Transverse colon (tissue), 4 donors: ENCODE data around the gene LIMCH1. TPM values are rescaled to one million over a fixed set of nuclear protein-coding genes. Genes with fewer than 3 reads are reported as not detected.

Source experiments
- DNase-seq: peaks from one replicate; pipeline ENCODE4 v3.0.0-alpha.2; 2019
- H3K27ac ChIP-seq, 4 donors: fragments of 200-600 bp; sonication (generic); 2 replicates each; pipeline ENCODE4 v1.5.1; 2016 to 2018; ENCODE audit warnings: inconsistent platforms in 4 of 4
- H3K27me3 ChIP-seq: fragments of 200-600 bp; sonication (generic); 2 replicates; pipeline ENCODE4 v1.5.1; 2017; ENCODE audit warnings: inconsistent platforms
- H3K36me3 ChIP-seq, 4 donors: fragments of 200-600 bp; sonication (generic); 2 replicates each; pipeline ENCODE4 v1.5.1; 2017 to 2019; ENCODE audit warnings: inconsistent platforms in 4 of 4
- H3K4me1 ChIP-seq, 4 donors: fragments of 200-600 bp; sonication (generic); 2 replicates each; pipeline ENCODE4 v1.5.1; 2017 to 2020; ENCODE audit warnings: inconsistent platforms in 4 of 4
- H3K4me3 ChIP-seq, 4 donors: fragments of 200-600 bp; sonication (generic); 1 replicate in 1 of 4; 2 replicates in 3 of 4; pipeline versions ENCODE4 v1.5.1 to v1.6.1; 2017 to 2019; ENCODE audit warnings: inconsistent platforms in 4 of 4
- H3K9me3 ChIP-seq, 2 donors: fragments of 200-600 bp; sonication (generic); 2 replicates each; pipeline ENCODE4 v1.5.1; 2017 to 2019; ENCODE audit warnings: inconsistent platforms in 2 of 2
- CTCF ChIP-seq, 5 experiments: fragments of 200-600 bp in 3 of 5; fragments of 450-650 bp in 2 of 5; sonication (generic) in 3 of 5; IDR thresholded peaks; 1 replicate in 2 of 5; 2 replicates in 3 of 5; pipeline ENCODE4 v1.5.1; 2016 to 2017; ENCODE audit warnings: antibody characterized with exemption in 5 of 5, inconsistent platforms in 3 of 5, mild to moderate bottlenecking in 2 of 5, moderate library complexity in 1 of 5
- EP300 ChIP-seq: sonication (generic); formaldehyde crosslinking; IDR thresholded peaks from one replicate; pipeline ENCODE4 v1.6.1; 2017; ENCODE audit warnings: antibody characterized with exemption, low read depth
- POLR2A ChIP-seq: fragments of 450-650 bp; IDR thresholded peaks from one replicate; pipeline ENCODE4 v1.6.1; 2016; ENCODE audit warnings: antibody characterized with exemption, mild to moderate bottlenecking, moderate library complexity
- POLR2AphosphoS5 ChIP-seq, 3 donors: sonication (generic); formaldehyde crosslinking; IDR thresholded peaks; one replicate each; pipeline ENCODE4 v1.6.1; 2016; ENCODE audit warnings: antibody characterized with exemption in 3 of 3
- WGBS, 2 donors: methylation state at CpG; one replicate each; pipeline ENCODE4 v1.1.5; 2018; ENCODE audit warnings: low coverage in 1 of 2; 5-methylcytosine and 5-hydroxymethylcytosine counted together
- in situ Hi-C, 4 donors: fragments of 200-750 bp; cut with MboI; loops; one replicate each; pipeline versions ENCODE4 v1.15.0 to v1.15.1; 2017; ENCODE audit warnings: low sequenced_read_pairs in 3 of 4, low pct_ligation_motif_present in 1 of 4, low pct_unique_long_range_greater_than_20kb in 1 of 4
- intact Hi-C: fragments of 100-400 bp; cut with DNase I; formaldehyde crosslinking; loops from one replicate; pipeline ENCODE4 v1.15.1; 2023; ENCODE audit warnings: low total_unique reads
- total RNA-seq, 4 donors: library from RNA; depleted of rRNA; stranded (reverse); fragments of >200 nt; gene quantifications; one replicate each; pipeline ENCODE4 v1.1.0, GENCODE V29; 2016

LIMCH1 gene
- total RNA-seq, 4 donors from 2014 or later, result 5.5 to 18.5 (median 9.7) TPM

DNA sequence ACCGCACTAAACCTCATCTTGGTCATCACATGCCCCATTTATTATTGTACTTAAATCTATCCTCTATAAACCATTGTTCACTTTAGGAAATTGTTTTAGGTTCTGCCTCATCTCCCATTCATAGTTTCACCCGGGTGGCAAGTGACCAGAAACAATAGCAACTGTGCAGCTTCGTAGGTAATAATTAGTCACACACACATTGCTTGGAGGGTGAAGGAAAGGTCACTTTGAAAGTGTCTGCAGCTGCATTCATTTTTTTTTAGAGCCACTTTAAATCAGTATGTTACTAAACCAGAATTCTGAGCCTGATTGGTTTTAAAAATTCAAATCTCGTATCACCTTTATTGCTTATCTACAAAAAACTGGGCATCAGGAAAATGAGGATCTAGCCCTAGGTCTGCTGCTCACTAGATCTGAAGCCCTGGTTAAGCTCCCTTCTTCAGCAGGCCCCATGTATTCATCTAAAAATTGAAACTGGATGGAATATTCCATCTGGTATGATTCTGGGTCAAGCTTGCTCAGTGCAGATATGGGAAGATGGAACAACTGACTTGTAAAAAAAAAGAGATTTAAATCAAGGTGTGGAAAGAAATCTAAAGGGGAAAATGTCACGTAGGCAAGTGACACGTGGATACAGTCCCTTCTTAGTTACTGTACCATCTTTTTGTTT is 62.4 kb downstream of the LIMCH1 start:
- H3K36me3 ChIP-seq, result no peaks in the 10 kb centered on the region
- in situ Hi-C loops (no loop called here), intact Hi-C loops (no loop called here)
- H3K27ac ChIP-seq, result no peak overlapping the region
- no peak overlapping the region for H3K4me3 ChIP-seq
- WGBS, 2 donors, result 70 to 80% methylated on average over 5 to 6 of the region's 6 CpGs
- no peaks in the 10 kb centered on the region for H3K27me3 ChIP-seq
- DNase-seq, result no peak
- TF ChIP-seq CTCF (IDR thresholded peaks at IDR 0.05) (no peak), POLR2A (no peak), POLR2AphosphoS5 (IDR thresholded peaks at IDR 0.05) (no peak), EP300 (no peak)
- H3K9me3 ChIP-seq, result no peaks in the 10 kb centered on the region
- no peaks in the 10 kb centered on the region for H3K4me1 ChIP-seq

GRCh38 chr4:41601025-41601424 is 63.1 kb downstream of the LIMCH1 start:
- no peak for DNase-seq
- WGBS, 2 donors, result 25 to 52% methylated on average over 1 of the region's 1 CpG
- H3K4me3 ChIP-seq, result no peak overlapping the region
- intact Hi-C loops (no loop called here), in situ Hi-C loops (no loop called here)
- H3K27me3 ChIP-seq, result no peaks in the 10 kb centered on the region
- H3K27ac ChIP-seq, result no peak overlapping the region
- H3K9me3 ChIP-seq, result no peaks in the 10 kb centered on the region
- TF ChIP-seq POLR2AphosphoS5 (IDR thresholded peaks at IDR 0.05) (no peak), CTCF (IDR thresholded peaks at IDR 0.05) (no peak), POLR2A (no peak), EP300 (no peak)
- no peaks in the 10 kb centered on the region for H3K36me3 ChIP-seq
- no peaks in the 10 kb centered on the region for H3K4me1 ChIP-seq

GRCh38 chr4:41602113-41602512 is 64.2 kb downstream of the LIMCH1 start:
- TF ChIP-seq EP300 (no peak), CTCF (IDR thresholded peaks at IDR 0.05) (no peak), POLR2AphosphoS5 (IDR thresholded peaks at IDR 0.05) (no peak), POLR2A (no peak)
- Histone ChIP-seq H3K36me3 (no peaks in the 10 kb centered on the region), H3K27ac (no peak overlapping the region), H3K4me3 (no peak overlapping the region), H3K9me3 (no peaks in the 10 kb centered on the region), H3K27me3 (no peaks in the 10 kb centered on the region), H3K4me1 (no peaks in the 10 kb centered on the region)
- 82 to 94% methylated on average over 3 of the region's 3 CpGs for WGBS, 2 donors
- DNase-seq, result no peak
- in situ Hi-C loops (no loop called here), intact Hi-C loops (no loop called here)

DNA sequence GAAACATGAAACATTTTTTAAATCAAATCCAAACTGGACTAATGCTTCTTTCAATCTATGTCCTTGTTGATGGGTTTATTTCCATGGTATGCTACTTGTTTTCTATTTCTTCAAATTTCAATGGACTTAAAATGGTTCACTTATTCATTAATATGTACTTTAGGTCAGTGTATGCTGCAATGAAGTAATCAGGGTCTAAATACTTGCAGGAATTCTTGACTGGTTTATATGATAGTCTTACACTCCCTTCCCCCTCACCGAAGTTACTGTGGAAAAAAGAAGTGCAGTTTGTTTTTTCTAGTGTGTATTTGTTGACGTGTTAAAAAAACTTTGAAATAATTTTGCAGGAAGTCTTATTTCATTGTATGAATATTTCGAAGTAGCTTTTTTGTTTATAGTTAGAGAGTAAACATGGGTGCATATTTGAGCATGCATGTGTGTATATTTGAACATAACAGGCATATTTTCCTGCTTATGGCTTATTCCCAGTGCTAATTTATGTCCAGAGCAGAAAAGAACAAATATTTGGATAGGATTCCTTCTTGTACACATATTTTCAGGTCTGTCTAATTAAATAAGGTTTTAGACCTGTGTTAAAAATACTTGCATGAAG is 65.0 kb downstream of the LIMCH1 start:
- in situ Hi-C loops, result no loop called here
- H3K27ac ChIP-seq, result no peak overlapping the region
- intact Hi-C loops, result no loop called here
- no peak for DNase-seq
- H3K9me3 ChIP-seq, result no peaks in the 10 kb centered on the region
- no peak overlapping the region for H3K4me3 ChIP-seq
- no peaks in the 10 kb centered on the region for H3K27me3 ChIP-seq
- 56 to 58% methylated on average over 3 of the region's 3 CpGs for WGBS, 2 donors
- TF ChIP-seq EP300 (no peak), CTCF (IDR thresholded peaks at IDR 0.05) (no peak), POLR2AphosphoS5 (IDR thresholded peaks at IDR 0.05) (no peak), POLR2A (no peak)
- H3K4me1 ChIP-seq, result no peaks in the 10 kb centered on the region
- H3K36me3 ChIP-seq, result no peaks in the 10 kb centered on the region
